HG02798 (cell line): ENCODE results near the gene DCAF7.

Experiments used
- ATAC-seq: cut with Tn5 transposase; IDR thresholded peaks from one replicate; pipeline ENCODE4 v1.9.1; 2021; ENCODE audit warnings: mild to moderate bottlenecking; ENCODE audit not compliant: unreplicated experiment, poor library complexity

Gene DCAF7

GRCh38 chr17:63578027-63578768 is 27.9 kb downstream of the DCAF7 start:
- no peak for ATAC-seq

GRCh38 chr17:63578769-63579111 is 28.5 kb downstream of the DCAF7 start:
- no peak for ATAC-seq

- no peak for ATAC-seq
Observed at GRCh38 chr17:63579633-63580032, 29.4 kb downstream of the DCAF7 start.

GRCh38 chr17:63587770-63588169 is 37.5 kb downstream of the DCAF7 start:
- ATAC-seq, result no peak

GRCh38 chr17:63588797-63589196 is 38.5 kb downstream of the DCAF7 start:
- ATAC-seq, result no peak

GRCh38 chr17:63589646-63590045 is 39.4 kb downstream of the DCAF7 start:
- ATAC-seq, result no peak

GRCh38 chr17:63592797-63593196 is 42.5 kb downstream of the DCAF7 start:
- no peak for ATAC-seq

- no peak for ATAC-seq
Observed at GRCh38 chr17:63595132-63595531, 44.9 kb downstream of the DCAF7 start.

GRCh38 chr17:63596856-63597586 is 46.7 kb downstream of the DCAF7 start:
- no peak for ATAC-seq

GRCh38 chr17:63598281-63598680 is 48.0 kb downstream of the DCAF7 start:
- ATAC-seq, result no peak

GRCh38 chr17:63600569-63601438 is 50.5 kb downstream of the DCAF7 start, which contains the start of gene TACO1:
Gene TACO1 (plus strand): TSS chr17:63600895. CDS start chr17:63601084, 189 bp downstream.
- peak; percentile 94 for ATAC-seq

GRCh38 chr17:63601439-63602371 is 51.4 kb downstream of the DCAF7 start:
- ATAC-seq, result no peak

- ATAC-seq, result no peak
Observed at GRCh38 chr17:63609816-63610573, 59.7 kb downstream of the DCAF7 start.

- no peak for ATAC-seq
Observed at GRCh38 chr17:63610854-63611253, 60.6 kb downstream of the DCAF7 start.

- no peak for ATAC-seq
Observed at GRCh38 chr17:63611354-63611753, 61.1 kb downstream of the DCAF7 start.

- ATAC-seq, result no peak
Observed at GRCh38 chr17:63613663-63614062, 63.4 kb downstream of the DCAF7 start.

GRCh38 chr17:63621229-63621683 is 71.0 kb downstream of the DCAF7 start:
- ATAC-seq, result no peak

- ATAC-seq, result peak; percentile 92
Observed at GRCh38 chr17:63621684-63622573, 71.7 kb downstream of the DCAF7 start, which contains the start of gene MAP3K3. Gene MAP3K3 (plus strand): TSS chr17:63622417. CDS start chr17:63622760, 343 bp downstream.
